ENCODE measurements around the gene GRAP2.

GRCh38 chr22:39931251-39931650 is 30.4 kb downstream of the GRAP2 start:
- TF ChIP-seq, protein P1, sequence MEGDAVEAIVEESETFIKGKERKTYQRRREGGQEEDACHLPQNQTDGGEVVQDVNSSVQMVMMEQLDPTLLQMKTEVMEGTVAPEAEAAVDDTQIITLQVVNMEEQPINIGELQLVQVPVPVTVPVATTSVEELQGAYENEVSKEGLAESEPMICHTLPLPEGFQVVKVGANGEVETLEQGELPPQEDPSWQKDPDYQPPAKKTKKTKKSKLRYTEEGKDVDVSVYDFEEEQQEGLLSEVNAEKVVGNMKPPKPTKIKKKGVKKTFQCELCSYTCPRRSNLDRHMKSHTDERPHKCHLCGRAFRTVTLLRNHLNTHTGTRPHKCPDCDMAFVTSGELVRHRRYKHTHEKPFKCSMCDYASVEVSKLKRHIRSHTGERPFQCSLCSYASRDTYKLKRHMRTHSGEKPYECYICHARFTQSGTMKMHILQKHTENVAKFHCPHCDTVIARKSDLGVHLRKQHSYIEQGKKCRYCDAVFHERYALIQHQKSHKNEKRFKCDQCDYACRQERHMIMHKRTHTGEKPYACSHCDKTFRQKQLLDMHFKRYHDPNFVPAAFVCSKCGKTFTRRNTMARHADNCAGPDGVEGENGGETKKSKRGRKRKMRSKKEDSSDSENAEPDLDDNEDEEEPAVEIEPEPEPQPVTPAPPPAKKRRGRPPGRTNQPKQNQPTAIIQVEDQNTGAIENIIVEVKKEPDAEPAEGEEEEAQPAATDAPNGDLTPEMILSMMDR (IDR thresholded peaks at IDR 0.05), result no peak
- no peak for TF ChIP-seq EZH2 (IDR thresholded peaks at IDR 0.05; ENCODE audit: borderline replicate concordance, insufficient read depth, low read depth, low read length, poor library complexity, severe bottlenecking)
